Mucosa of rectum (tissue), 2 donors: ENCODE data around the gene LTB4R2.

Experiments used
- H3K27ac ChIP-seq, 2 donors: one replicate each; pipeline ENCODE4 v1.7.0; 2013; ENCODE audit warnings: inconsistent platforms in 2 of 2, low read depth in 2 of 2, low read length in 2 of 2
- H3K27me3 ChIP-seq, 2 donors: one replicate each; pipeline ENCODE4 v1.7.0; 2013; ENCODE audit warnings: low read length in 2 of 2; ENCODE audit not compliant: control insufficient read depth in 2 of 2, insufficient read depth in 2 of 2
- H3K36me3 ChIP-seq, 2 donors: one replicate each; pipeline ENCODE4 v1.7.0; 2013; ENCODE audit warnings: low read length in 2 of 2; ENCODE audit not compliant: control insufficient read depth in 2 of 2, insufficient read depth in 2 of 2
- H3K4me1 ChIP-seq, 2 donors: one replicate each; pipeline ENCODE4 v1.7.0; 2013; ENCODE audit warnings: low read length in 2 of 2, mild to moderate bottlenecking in 1 of 2; ENCODE audit not compliant: control insufficient read depth in 2 of 2, insufficient read depth in 2 of 2
- H3K4me3 ChIP-seq, 2 donors: one replicate each; pipeline ENCODE4 v1.7.0; 2013; ENCODE audit warnings: low read length in 2 of 2
- H3K9ac ChIP-seq, 2 donors: one replicate each; pipeline ENCODE4 v1.7.0; 2013; ENCODE audit warnings: low read length in 2 of 2, low read depth in 1 of 2, mild to moderate bottlenecking in 1 of 2
- H3K9me3 ChIP-seq, 2 donors: one replicate each; pipeline ENCODE4 v1.7.0; 2013; ENCODE audit warnings: low read length in 2 of 2; ENCODE audit not compliant: control insufficient read depth in 2 of 2
- donor health status: healthy.
- donor health status: Normal muscosa, but diverticular disease.

The LTB4R2 gene

DNA sequence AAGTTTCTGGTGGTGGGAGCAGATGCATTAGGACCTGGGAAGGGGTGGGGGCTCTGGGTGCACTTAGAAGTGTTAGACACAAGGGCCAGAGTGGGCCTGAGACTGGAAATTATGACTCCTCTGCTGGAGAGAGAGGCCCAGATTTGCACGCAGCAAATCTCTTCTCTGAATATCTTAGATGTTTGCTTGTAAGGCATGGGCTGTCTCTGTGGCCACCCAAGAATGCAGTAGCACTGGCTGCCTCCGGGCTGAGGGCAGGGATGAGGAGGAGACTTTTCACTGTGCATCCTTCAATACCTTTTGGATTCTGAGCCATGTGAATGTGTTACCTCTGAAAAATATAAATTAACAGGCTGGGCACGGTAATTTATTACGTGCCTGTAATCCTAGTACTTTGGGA lies 24.6 kb upstream of the LTB4R2 start:
- peaks cover 9 to 12% of the 10 kb centered on the region in 2 donors for H3K36me3 ChIP-seq
- no peak overlapping the region for H3K27ac ChIP-seq
- H3K4me3 ChIP-seq = no peak overlapping the region
- H3K9me3 ChIP-seq = no peaks in the 10 kb centered on the region
- no peaks in the 10 kb centered on the region for H3K4me1 ChIP-seq
- H3K27me3 ChIP-seq = no peaks in the 10 kb centered on the region
- H3K9ac ChIP-seq = no peak overlapping the region

DNA sequence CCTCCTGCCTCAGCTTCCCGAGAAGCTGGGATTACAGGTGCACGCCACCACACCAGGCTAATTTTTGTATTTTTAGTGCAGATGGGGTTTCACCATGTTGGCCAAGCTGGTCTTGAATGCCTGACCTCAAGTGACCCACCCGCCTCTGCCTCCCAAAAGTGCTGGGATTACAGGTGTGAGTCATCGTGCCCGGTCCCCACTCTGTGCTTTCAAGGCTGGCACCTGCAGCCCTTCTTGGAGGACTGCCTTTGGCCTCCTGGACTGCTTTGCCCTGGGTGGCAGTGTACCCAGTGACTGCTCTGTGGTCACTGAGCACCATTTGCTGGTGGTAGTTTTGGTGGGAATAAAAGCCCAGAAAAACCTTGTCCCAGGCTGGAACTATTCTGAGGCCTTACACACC lies 22.9 kb upstream of the LTB4R2 start:
- Histone ChIP-seq H3K27ac (no peak overlapping the region), H3K4me3 (no peak overlapping the region), H3K4me1 (no peaks in the 10 kb centered on the region), H3K9me3 (no peaks in the 10 kb centered on the region), H3K36me3 (peaks cover 23 to 25% of the 10 kb centered on the region in 2 donors), H3K27me3 (no peaks in the 10 kb centered on the region), H3K9ac (no peak overlapping the region)

DNA sequence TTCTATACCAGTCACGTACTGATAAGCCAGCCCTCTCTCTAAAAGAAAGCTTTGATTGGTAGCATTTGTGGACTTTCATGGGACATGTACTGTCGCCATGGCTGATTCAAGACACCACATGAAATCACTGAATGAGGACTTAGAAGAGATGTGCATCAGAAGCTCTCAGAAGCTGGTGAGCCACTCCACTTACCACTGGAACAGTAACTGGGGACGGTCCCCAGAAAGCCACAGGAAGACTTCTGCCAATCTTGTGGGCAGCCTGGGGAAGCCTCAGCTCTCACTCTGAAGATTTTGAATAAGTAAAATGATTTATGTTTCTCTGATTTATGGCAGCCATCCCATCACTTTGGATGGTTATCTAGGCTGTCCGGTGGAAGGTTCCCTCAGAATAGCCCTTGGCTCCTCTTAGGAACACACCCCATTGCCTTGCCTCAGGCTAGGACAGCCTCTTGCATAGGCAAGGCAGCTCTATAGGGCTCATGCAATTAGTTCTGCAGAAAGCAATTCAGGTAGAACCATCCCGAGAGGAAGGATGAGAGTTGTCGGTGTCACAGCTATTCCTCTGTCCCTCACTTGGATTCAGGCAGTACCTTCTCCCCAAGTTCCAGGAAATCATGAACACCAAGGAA lies 20.2 kb upstream of the LTB4R2 start:
- peaks cover 30 to 36% of the 10 kb centered on the region in 2 donors for H3K36me3 ChIP-seq
- no peak overlapping the region for H3K4me3 ChIP-seq
- H3K9ac ChIP-seq = no peak overlapping the region
- H3K4me1 ChIP-seq = no peaks in the 10 kb centered on the region
- H3K27me3 ChIP-seq = no peaks in the 10 kb centered on the region
- H3K27ac ChIP-seq = no peak overlapping the region
- no peaks in the 10 kb centered on the region for H3K9me3 ChIP-seq

DNA sequence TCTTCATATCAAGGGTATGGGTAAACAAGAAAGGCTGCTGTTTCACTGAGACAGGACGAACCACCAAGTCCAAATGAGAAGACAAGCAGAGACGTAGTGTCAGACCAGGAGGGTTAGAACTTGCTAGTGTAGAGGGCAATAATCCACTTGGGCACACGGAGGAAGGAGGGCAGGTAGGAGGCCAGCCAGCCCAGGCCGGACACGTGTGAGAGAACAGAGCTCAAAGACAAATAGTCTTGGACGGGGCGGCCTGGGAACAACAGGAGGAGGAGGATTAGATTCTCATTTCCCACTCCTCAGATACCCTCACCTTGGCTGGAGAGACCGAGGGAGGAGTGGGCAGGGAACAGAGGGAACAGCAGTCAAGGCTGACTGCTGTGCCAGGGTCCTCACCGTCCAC lies 19.2 kb upstream of the LTB4R2 start:
- H3K9me3 ChIP-seq = no peaks in the 10 kb centered on the region
- no peaks in the 10 kb centered on the region for H3K4me1 ChIP-seq
- H3K4me3 ChIP-seq = no peak overlapping the region
- peaks cover 34 to 42% of the 10 kb centered on the region in 2 donors for H3K36me3 ChIP-seq
- H3K27ac ChIP-seq = no peak overlapping the region
- H3K27me3 ChIP-seq = no peaks in the 10 kb centered on the region
- H3K9ac ChIP-seq = no peak overlapping the region

DNA sequence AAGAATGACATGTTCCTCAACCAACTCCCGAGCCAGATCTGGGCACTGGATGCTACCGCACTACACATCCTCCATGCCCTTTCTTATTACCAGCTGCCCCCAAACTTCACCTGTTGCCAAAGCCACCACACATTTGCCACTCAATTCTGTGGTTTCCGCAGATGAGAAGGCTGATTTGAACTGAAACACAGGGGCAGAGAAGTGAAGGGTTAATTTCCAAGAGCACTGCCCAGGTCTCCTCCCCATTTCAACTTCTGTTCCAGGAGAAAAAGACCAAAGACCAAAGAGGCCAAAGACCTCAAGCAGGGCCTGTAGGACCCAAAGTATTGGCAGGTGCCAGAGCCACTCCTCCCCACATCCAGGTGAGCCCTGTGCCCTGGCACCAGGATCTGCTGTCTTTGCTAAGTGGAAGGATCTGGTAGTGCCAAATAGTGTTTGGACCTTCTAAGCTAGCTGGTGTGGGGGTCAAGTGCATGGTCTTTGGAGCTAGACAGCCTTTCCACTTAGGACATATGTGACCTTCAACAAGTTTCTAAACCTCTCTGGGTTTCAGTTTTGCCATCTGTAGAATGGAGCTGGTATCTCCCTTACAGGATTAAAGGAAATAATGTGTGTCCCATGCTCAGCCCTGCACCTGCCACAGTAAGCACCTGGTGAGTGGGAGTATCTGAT lies 18.4 kb upstream of the LTB4R2 start:
- no peak overlapping the region for H3K27ac ChIP-seq
- no peak overlapping the region for H3K4me3 ChIP-seq
- H3K27me3 ChIP-seq = no peaks in the 10 kb centered on the region
- H3K9me3 ChIP-seq = no peaks in the 10 kb centered on the region
- no peak overlapping the region for H3K9ac ChIP-seq
- H3K36me3 ChIP-seq = peaks cover 41 to 50% of the 10 kb centered on the region in 2 donors
- H3K4me1 ChIP-seq = no peaks in the 10 kb centered on the region

DNA sequence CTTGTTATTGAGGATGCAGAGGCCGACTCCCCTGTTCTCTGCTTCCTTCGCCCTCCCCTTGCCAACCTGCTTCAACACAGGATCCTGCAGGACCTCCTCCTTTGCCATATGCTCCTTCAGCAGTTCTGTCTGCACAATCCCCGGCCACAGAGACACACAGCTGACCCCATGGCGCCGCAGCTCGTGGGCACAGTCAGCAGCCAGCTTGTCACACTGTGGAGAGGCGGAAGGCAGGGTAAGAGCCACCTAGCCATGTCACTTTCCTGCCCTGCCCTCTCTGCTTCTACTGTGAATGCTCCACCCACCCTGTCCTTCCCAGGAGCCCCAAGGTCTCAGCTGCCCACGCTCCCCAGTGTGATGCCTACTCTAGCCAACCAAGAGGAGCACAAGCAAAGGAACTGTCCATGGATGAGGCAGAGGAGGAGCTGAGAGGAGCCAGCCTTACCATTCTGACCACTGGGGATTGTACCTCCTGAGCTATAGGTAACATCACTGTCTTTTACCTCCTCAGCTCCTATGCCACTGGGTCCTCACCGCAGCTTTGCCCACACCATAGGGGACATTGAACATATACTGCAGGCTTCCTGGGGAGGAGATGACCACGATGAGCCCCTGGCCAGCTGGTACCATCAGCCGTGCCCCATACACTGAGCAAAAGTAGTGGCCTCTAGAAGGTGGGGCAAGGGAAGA lies 17.7 kb upstream of the LTB4R2 start:
- no peaks in the 10 kb centered on the region for H3K9me3 ChIP-seq
- no peak overlapping the region for H3K9ac ChIP-seq
- peaks cover 41 to 50% of the 10 kb centered on the region in 2 donors for H3K36me3 ChIP-seq
- no peaks in the 10 kb centered on the region for H3K27me3 ChIP-seq
- no peak overlapping the region for H3K4me3 ChIP-seq
- no peaks in the 10 kb centered on the region for H3K4me1 ChIP-seq
- no peak overlapping the region for H3K27ac ChIP-seq

DNA sequence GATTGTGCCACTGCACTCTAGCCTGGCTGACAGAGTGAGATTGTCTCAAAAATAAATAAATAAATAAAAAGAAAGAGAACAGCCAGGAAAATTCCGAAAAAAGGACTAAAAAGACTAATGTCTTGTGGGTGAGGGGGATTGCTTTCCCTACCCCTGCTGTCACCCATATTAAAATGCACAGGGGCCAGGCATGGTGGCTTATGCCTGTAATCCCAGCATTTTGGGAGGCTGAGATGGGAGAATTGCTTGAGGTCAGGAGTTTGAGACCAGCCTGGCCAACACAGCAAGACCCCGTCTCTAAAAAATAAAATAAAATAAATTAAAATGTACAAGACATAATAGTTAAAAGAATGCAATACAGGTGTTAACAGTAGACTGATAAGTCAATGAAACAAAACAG lies 16.4 kb upstream of the LTB4R2 start:
- Histone ChIP-seq H3K36me3 (peaks cover 41 to 50% of the 10 kb centered on the region in 2 donors), H3K4me1 (peaks cover 0 to 4% of the 10 kb centered on the region in 2 donors), H3K4me3 (no peak overlapping the region), H3K9ac (no peak overlapping the region), H3K27ac (no peak overlapping the region), H3K9me3 (no peaks in the 10 kb centered on the region), H3K27me3 (no peaks in the 10 kb centered on the region)

DNA sequence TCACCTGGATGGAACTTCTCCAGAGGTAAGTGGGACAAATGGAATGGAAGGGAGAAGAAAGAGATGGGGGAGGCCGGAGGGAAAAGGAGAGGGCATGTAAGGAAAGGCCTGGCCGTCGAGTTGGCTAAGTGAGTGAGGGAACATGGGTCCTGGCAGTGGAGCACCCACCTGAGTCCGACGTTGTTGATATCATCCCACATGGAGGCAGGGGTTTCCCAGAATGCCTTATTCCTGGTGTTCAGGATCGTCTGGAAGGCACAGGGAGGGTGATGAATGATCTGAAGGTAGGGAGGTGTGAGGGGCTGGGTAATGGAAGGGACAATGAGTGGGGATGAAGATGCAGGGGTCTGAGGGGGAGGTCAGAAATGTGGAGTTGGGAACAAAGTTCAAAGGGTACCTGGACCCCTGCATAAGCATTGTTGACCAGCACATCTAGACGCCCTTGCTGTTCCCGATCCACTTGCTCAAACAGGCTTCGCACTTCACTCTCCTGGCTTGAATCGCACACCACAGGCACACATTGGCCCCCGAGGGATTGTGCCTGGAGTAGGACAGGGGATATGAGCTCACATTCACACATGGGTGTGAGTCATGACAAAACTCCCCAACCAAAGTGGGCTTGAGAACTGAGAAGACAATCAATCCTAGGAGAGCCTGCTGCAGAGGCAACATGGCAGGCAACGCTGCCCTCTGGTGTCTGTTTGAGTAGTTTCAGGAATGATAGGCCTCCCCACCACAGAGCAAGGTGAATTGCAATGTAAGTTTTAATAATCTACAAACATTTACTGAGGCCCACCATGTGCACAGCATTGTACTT lies 13.4 kb upstream of the LTB4R2 start:
- Histone ChIP-seq H3K4me3 (no peak overlapping the region), H3K9me3 (no peaks in the 10 kb centered on the region), H3K27ac (no peak overlapping the region), H3K27me3 (no peaks in the 10 kb centered on the region), H3K4me1 (peaks cover 18% of the 10 kb centered on the region in 2 donors), H3K36me3 (peaks cover 20 to 32% of the 10 kb centered on the region in 2 donors), H3K9ac (no peak overlapping the region)

DNA sequence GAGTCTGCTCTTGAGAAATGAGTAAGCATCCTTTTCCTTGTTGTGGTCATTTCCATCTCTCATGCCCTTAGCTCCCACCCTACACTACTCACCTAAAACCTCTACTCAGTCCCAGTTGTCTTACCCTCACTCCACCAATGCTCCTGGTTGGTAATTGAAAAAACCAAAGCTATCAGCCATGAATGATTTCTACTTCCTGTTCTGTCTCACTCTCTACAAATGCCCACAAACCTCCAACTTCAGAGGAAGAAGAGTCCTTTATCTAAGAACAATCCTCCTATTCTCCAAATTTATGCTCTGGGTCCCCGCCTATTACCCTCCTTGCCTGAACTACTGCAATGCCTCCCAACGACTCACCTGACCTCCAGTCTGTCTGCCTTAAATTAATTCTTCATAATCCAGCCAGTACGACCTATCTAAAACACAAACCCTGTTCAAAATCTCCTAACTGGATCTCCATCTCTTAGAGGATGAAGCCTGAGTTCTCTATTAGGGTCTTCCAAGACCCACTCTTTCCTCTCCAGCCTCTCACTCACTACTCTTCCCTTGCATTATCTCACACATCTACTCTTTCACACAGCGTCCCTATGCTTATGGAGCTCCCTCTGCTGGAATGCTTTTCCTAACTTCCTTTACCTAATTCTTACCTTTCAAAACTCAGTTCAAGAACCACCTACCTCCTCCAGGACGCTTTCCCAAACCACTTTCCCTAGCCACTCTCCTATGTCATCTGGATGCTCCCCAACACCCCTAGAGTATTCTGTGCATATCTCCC lies 12.6 kb upstream of the LTB4R2 start:
- no peak overlapping the region for H3K9ac ChIP-seq
- H3K9me3 ChIP-seq = no peaks in the 10 kb centered on the region
- peaks cover 24 to 32% of the 10 kb centered on the region in 2 donors for H3K36me3 ChIP-seq
- H3K27me3 ChIP-seq = no peaks in the 10 kb centered on the region
- peaks cover 18% of the 10 kb centered on the region in 2 donors for H3K4me1 ChIP-seq
- H3K4me3 ChIP-seq = no peak overlapping the region
- peak overlapping the region in 1 of 2 donors; percentile 27 for H3K27ac ChIP-seq
